Central memory CD8-positive, alpha-beta T cell (primary cell): ENCODE data around the gene CAMP.

ENCODE experiments used
- ATAC-seq: fragments of 150-1000 bp; cut with Tn5 transposase; replicated peaks from 2 replicates; pipeline ENCODE4 v1.10.0; 2022; ENCODE audit warnings: mild to moderate bottlenecking, moderate FRiP score, moderate number of reproducible peaks; ENCODE audit not compliant: poor library complexity, severe bottlenecking; ENCODE audit errors: extremely low read depth
- DNase-seq, 2 donors: peaks; one replicate each; pipeline ENCODE4 v3.0.0; 2021; ENCODE audit warnings: low spot score in 2 of 2
- H3K27ac Mint-ChIP-seq: one replicate; pipeline ENCODE4 v1.8.0; 2022; ENCODE audit warnings: low read depth, mild to moderate bottlenecking, moderate library complexity, mixed read lengths
- H3K27me3 Mint-ChIP-seq: one replicate; pipeline ENCODE4 v1.8.0; 2022; ENCODE audit warnings: mixed read lengths
- H3K36me3 Mint-ChIP-seq: one replicate; pipeline ENCODE4 v1.8.0; 2022; ENCODE audit warnings: mild to moderate bottlenecking, moderate library complexity, mixed read lengths; ENCODE audit not compliant: insufficient read depth
- H3K4me1 Mint-ChIP-seq: one replicate; pipeline ENCODE4 v1.8.0; 2022; ENCODE audit warnings: mixed read lengths
- H3K4me3 Mint-ChIP-seq: one replicate; pipeline ENCODE4 v1.8.0; 2022; ENCODE audit warnings: mild to moderate bottlenecking, moderate library complexity, mixed read lengths
- H3K9me3 Mint-ChIP-seq: one replicate; pipeline ENCODE4 v1.8.0; 2022; ENCODE audit warnings: mixed read lengths

The CAMP gene

DNA sequence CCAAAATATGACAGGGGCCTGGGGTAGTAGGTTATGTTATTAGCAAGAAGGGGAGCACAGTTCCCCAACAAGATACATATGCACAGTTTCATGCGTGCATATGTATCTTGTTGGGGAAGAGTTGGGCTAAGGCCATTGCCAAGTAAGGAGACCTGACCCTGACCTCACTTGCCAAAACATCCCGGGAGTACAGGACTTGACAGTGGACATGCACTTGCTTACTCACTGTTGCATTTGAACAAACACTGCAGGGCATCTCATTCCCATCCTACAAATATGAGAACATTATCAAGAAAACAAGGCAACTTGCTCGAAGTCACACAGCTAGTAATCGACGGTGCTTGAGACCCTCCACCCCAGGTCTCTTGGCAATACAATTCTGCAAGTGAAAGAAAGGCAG lies 4.8 kb upstream of the CAMP start:
- no peak for ATAC-seq

DNA sequence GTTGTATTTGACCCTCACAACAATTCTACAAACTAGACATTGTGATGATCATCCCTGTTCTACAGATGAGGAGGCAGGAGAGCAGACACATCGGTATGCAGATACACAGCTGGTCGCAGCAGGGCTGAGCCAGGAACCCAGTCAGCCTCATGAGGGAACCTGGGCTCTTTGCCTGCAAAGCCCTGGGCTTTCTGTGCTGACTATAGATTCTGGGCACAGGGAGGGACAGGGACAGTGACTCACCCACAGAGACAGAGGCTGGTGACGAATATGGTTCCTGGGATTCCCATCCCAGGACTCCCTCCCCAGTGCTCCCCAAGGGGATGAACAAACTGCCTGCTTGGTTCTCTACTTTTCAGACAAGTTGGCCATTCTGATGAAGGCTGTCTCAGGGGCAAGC lies 3.8 kb upstream of the CAMP start:
- H3K4me3 Mint-ChIP-seq = no peak overlapping the region
- DNase-seq = no peak
- no peaks in the 10 kb centered on the region for H3K4me1 Mint-ChIP-seq
- H3K9me3 Mint-ChIP-seq = no peaks in the 10 kb centered on the region
- H3K27ac Mint-ChIP-seq = no peak overlapping the region
- no peak for ATAC-seq
- H3K36me3 Mint-ChIP-seq = no peaks in the 10 kb centered on the region
- H3K27me3 Mint-ChIP-seq = no peaks in the 10 kb centered on the region

More for the DNA sequence above, 4.8 kb upstream of the CAMP start:
- no peaks in the 10 kb centered on the region for H3K36me3 Mint-ChIP-seq
- H3K4me1 Mint-ChIP-seq = no peaks in the 10 kb centered on the region
- no peak for DNase-seq
- H3K4me3 Mint-ChIP-seq = no peak overlapping the region
- no peak overlapping the region for H3K27ac Mint-ChIP-seq
- H3K9me3 Mint-ChIP-seq = no peaks in the 10 kb centered on the region
- H3K27me3 Mint-ChIP-seq = no peaks in the 10 kb centered on the region

DNA sequence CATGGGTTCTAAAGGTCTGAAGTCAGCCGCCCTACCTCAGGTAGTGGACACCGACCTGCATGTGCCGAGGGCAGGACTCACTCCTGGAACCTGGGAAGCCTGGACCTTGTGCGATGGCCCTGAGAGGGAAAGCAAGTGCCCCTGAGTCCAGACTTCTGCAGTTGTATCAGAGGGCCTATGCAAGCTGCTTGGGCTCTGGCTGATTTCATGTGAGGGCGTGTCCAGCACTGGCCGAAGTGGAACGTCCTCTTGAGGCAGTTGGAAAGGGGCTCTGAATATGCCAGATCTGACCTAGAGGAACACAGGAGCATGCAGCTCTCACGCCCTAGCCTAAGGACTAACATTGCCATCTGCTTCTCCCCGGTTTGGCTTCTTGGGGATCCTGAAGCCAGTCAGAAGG lies 2.5 kb upstream of the CAMP start:
- H3K9me3 Mint-ChIP-seq = no peaks in the 10 kb centered on the region
- DNase-seq = no peak
- no peaks in the 10 kb centered on the region for H3K36me3 Mint-ChIP-seq
- H3K27ac Mint-ChIP-seq = no peak overlapping the region
- ATAC-seq = no peak
- no peak overlapping the region for H3K4me3 Mint-ChIP-seq
- no peaks in the 10 kb centered on the region for H3K4me1 Mint-ChIP-seq
- H3K27me3 Mint-ChIP-seq = no peaks in the 10 kb centered on the region

DNA sequence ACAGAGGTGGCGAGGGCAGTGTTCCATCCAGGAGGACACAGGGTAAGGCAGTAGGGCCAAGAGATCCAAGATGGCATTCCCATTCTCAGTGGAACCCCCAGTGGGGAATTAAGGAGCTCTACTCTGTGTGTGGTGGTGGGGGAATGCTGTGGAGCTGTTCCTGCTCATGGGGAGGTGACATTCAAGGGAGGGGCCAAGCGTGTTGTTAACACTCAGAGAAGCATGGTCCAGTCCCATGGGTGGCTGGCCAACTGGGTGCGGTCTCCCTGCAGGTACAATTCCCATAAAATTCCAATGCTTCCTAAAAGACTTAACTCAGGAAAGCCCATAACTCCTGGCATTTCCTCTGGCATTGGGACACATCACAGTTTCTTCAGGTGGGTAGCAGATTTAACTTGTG lies 2.3 kb downstream of the CAMP start:
- Mint-ChIP-seq H3K9me3 (no peaks in the 10 kb centered on the region), H3K27ac (no peak overlapping the region), H3K36me3 (no peaks in the 10 kb centered on the region), H3K4me1 (peaks cover 6% of the 10 kb centered on the region), H3K27me3 (peaks cover 10% of the 10 kb centered on the region), H3K4me3 (no peak overlapping the region)
- DNase-seq (no peak), ATAC-seq (no peak)

DNA sequence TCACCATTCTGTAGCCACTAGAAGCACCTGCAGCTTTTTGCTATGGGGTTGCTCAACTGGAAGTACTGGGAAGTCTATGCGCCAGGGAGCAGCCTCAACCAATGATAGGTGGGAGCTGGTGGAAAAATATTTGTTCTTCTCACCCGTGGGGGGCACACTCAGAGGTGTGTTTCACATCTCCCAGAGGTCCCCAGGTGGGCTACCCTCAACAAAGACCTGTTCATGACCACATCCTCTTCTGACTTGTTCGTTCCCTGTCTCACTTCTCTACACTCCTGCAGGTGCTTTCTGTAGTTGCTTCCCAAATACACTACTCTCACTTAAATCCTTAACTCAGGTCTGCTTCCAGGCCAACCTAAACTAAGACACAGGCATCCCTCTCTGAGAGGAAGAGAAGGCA lies 3.6 kb downstream of the CAMP start:
- Mint-ChIP-seq H3K4me1 (peaks cover 6% of the 10 kb centered on the region), H3K36me3 (no peaks in the 10 kb centered on the region), H3K27ac (no peak overlapping the region), H3K9me3 (no peaks in the 10 kb centered on the region), H3K27me3 (peaks cover 10% of the 10 kb centered on the region), H3K4me3 (no peak overlapping the region)
- DNase-seq (no peak), ATAC-seq (peak; percentile 36)

DNA sequence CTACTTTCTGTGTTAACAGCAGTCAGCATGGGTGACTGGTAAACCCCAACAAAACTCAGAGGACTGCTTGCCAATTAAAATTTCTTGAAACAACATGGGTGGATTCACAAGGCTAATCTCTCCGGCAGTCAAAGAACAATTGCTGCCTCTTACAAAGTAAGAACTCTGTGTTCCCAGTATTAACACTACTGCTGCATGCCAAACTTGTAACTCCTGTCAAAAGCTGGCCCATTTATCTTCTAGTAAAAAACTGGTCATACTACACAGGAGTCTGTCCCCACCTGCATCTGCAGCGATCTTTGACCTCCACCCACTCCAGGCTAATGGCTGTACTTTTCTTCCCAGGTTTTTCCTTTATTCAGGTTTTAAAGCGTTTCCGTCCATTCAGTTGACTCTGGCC lies 8.9 kb downstream of the CAMP start:
- Mint-ChIP-seq H3K4me1 (peaks cover 9% of the 10 kb centered on the region), H3K4me3 (no peak overlapping the region), H3K9me3 (no peaks in the 10 kb centered on the region), H3K36me3 (peaks cover 3% of the 10 kb centered on the region), H3K27me3 (peaks cover 3% of the 10 kb centered on the region), H3K27ac (no peak overlapping the region)
- DNase-seq (no peak), ATAC-seq (no peak)

DNA sequence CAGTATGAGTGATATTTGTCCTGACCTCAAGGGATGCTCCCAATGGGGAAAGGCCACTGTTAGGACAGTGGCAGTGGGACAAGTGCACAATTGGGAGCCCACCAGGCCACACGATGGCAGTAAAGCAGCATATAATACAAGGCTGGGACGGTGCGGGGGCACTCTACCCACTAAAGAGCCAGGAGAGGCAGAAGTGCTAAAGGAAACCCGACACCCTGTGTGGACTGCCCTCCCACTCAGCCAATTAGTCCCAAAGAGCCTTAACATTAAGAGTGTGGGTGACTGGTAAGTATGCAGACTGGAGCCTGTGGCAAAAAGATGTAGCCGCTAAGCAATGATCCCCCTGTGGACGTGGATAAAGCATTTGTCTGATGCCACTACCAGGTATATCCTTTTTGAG lies 9.4 kb downstream of the CAMP start:
- ATAC-seq (peak; percentile 92), DNase-seq (peak; percentile 43 to 50)
- H3K4me3 Mint-ChIP-seq = no peak overlapping the region
- no peaks in the 10 kb centered on the region for H3K27me3 Mint-ChIP-seq
- peaks cover 3% of the 10 kb centered on the region for H3K36me3 Mint-ChIP-seq
- peaks cover 7% of the 10 kb centered on the region for H3K4me1 Mint-ChIP-seq
- H3K27ac Mint-ChIP-seq = no peak overlapping the region
- no peaks in the 10 kb centered on the region for H3K9me3 Mint-ChIP-seq

DNA sequence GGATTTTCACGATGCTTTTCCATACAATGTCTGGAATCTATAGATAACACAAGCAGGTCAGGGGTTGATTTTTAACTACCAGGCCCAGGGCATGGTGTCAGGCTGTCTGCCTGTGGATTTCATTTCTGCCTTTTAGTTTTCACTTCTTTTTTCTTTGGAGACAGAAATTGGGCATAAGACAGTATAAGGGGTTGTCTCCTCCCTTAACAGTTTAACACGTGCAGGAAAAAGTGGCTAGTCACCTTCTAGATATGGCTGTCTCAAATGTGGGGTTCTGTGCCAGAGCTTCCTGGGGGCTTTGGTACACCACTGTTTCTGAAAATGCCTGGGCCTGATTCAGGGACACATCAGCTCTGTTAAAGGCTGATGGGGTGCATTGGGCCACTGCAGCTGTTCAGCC lies 10.2 kb downstream of the CAMP start:
- no peak for DNase-seq
- Mint-ChIP-seq H3K4me3 (no peak overlapping the region), H3K9me3 (no peaks in the 10 kb centered on the region), H3K4me1 (peaks cover 7% of the 10 kb centered on the region), H3K27ac (no peak overlapping the region), H3K27me3 (no peaks in the 10 kb centered on the region), H3K36me3 (peaks cover 3% of the 10 kb centered on the region)
- ATAC-seq = no peak

DNA sequence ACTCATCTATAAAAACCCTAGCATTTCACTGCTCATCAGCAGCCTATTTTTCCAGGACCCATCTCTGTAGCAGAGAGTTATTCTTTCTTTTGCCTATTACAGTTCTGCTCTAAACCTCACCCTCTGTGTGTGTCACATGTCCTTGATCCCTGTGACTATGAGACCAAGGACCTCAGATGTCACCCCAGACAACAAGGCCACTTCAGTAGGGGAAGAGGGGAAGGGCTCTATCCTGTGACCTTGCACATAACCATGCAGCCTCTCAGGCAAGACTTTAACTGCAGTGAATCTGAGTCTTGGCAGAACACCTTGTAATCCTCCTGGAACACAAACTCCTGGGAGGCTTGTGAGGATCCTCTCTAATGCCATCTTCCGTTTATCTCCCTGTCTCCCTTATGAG lies 13.2 kb downstream of the CAMP start:
- no peak overlapping the region for H3K4me3 Mint-ChIP-seq
- H3K4me1 Mint-ChIP-seq = peaks cover 12% of the 10 kb centered on the region
- H3K36me3 Mint-ChIP-seq = peaks cover 6% of the 10 kb centered on the region
- DNase-seq (no peak), ATAC-seq (no peak)
- H3K9me3 Mint-ChIP-seq = no peaks in the 10 kb centered on the region
- H3K27ac Mint-ChIP-seq = no peak overlapping the region
- H3K27me3 Mint-ChIP-seq = no peaks in the 10 kb centered on the region

DNA sequence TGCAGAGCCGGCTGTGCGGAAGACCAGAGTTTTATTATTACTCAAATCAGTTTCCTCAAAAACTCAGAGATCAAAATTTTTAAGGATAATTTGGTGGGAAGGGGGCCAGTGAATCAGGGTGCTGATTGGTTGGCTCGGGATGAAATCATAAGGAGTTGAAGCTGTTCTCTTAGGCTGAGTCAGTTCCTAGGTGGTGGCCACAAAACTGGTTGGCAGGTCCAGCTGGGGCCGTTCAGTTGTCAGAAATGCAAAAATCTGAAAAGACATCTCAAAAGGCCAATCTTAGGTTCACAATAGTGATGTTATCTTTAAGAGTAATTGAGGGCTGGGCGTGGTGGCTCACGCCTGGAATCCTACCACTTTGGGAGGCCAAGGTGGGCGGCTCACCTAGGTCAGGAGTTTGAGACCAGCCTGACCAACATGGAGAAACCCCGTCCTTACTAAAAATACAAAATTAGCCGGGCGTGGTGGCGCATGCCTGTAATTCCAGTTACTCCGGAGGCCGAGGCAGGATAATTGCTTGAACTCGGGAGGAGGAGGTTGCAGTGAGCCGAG lies 15.3 kb downstream of the CAMP start:
- Mint-ChIP-seq H3K36me3 (peaks cover 3% of the 10 kb centered on the region), H3K27ac (no peak overlapping the region), H3K9me3 (no peaks in the 10 kb centered on the region), H3K4me3 (no peak overlapping the region), H3K27me3 (no peaks in the 10 kb centered on the region), H3K4me1 (peaks cover 5% of the 10 kb centered on the region)
- ATAC-seq = no peak
- DNase-seq = no peak

DNA sequence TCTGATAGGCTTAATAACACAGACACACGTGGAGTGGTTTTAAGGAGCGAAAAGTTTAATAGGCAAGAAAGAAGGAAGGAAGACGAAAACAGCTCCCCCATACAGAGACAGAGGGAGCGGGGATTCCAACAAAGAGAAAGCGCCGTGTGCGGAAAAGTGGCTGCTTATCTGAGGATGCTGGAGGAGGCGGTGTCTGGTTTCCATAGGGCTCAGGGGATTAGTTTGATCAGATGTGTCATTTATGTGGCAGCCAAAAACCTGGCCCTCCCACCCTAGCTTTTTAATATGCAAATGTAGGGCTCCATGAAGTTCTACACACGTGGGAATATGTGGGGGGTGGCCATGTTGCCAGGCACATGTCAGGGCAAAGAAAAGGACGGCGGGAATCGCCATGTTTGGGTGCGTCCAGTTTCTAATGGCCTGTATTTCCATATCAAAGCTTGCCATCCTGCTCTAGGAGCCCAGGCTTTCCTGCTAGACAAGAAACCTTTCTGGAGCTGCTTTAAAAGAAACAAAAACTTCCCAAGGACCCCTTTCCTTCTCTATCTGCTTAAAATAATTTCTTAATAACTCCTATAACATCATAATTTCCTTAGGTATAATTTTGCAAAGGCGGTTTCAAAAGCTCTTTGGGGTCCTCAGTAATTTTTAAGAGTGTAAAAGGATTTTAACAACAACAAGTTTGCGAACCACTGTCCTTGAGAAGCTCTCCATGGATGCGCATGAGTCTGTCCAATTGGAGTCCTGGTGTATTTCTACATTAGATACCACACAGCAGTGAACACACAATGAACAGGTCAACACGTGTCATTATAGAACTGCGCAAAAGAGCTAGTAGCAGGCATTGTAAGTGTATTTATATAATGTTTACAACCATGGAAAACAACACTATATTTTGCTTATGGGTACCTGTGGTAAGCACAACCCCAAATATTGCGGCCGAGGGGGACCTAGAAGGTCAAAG lies 17.0 kb downstream of the CAMP start:
- no peaks in the 10 kb centered on the region for H3K27me3 Mint-ChIP-seq

DNA sequence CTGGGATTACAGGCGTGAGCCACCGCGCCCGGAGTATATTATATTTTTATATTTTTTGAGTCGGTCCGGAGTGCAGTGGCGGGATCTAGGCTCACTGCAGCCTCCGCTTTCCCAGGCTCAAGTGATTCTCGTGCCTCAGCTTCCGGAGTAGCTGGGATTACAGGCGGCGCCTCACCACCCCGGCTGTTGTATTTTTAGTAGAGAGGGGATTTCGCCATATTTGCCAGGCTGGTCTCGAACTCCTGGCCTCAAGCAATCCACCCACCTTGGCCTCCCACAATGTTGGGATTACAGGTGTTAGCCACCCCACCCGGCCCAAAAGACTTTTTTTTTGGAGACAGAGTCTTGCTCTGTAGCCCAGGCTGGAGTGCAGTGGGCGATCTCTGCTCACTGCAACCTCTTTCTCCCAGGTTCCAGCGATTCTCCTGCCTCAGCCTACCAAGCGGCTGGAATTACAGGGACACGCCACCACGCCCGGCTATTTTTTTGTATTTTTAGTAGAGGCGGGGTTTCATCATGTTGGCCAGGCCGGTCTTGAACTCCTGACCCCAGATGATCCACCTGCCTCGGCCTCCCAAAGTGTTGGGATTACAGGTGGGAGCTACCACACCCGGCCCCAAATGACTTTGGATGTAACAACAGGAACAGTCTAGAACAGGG lies 18.6 kb downstream of the CAMP start:
- Mint-ChIP-seq H3K4me3 (peak overlapping the region; percentile 87), H3K9me3 (no peaks in the 10 kb centered on the region), H3K36me3 (peaks cover 3% of the 10 kb centered on the region), H3K27ac (peak overlapping the region; percentile 91), H3K27me3 (no peaks in the 10 kb centered on the region), H3K4me1 (peaks cover 9% of the 10 kb centered on the region)
- no peak for ATAC-seq
- no peak for DNase-seq

More for the DNA sequence above, 17.0 kb downstream of the CAMP start:
- H3K36me3 Mint-ChIP-seq = peaks cover 3% of the 10 kb centered on the region
- peak overlapping the region; percentile 87 for H3K4me3 Mint-ChIP-seq
- no peaks in the 10 kb centered on the region for H3K9me3 Mint-ChIP-seq
- ATAC-seq (no peak), DNase-seq (no peak)
- peak overlapping the region; percentile 91 for H3K27ac Mint-ChIP-seq
- peaks cover 7% of the 10 kb centered on the region for H3K4me1 Mint-ChIP-seq

DNA sequence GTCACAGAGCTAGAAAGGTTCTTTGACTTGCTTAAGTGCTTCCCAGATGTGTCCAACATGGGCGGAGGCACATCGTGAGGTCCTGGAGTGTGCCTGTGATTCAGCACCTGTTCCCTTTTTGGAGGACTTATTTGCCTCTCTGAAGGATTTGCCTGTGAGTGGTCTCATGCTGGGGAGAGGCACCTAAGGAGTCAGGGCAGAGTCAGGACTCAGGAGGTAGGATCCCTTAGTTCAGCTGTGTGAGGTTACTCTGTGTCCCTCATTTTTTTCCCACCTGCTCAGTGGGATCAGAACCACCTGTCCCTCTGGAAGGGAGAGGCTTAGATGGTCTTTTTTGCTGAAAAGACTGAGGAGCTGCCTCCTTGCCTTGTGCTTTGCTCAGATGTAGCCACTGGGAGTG lies 20.6 kb downstream of the CAMP start:
- no peak for DNase-seq
- no peaks in the 10 kb centered on the region for H3K9me3 Mint-ChIP-seq
- ATAC-seq = no peak
- H3K27ac Mint-ChIP-seq = no peak overlapping the region
- no peak overlapping the region for H3K4me3 Mint-ChIP-seq
- peaks cover 16% of the 10 kb centered on the region for H3K4me1 Mint-ChIP-seq
- no peaks in the 10 kb centered on the region for H3K27me3 Mint-ChIP-seq
- peaks cover 10% of the 10 kb centered on the region for H3K36me3 Mint-ChIP-seq
